ENCODE measurements around the gene TMBIM6. TPM values are rescaled to one million over a fixed set of nuclear protein-coding genes. Genes with fewer than 3 reads are reported as not detected.

TMBIM6 gene
- total RNA-seq, 1 donor from 2014 or later, result 588 TPM

DNA sequence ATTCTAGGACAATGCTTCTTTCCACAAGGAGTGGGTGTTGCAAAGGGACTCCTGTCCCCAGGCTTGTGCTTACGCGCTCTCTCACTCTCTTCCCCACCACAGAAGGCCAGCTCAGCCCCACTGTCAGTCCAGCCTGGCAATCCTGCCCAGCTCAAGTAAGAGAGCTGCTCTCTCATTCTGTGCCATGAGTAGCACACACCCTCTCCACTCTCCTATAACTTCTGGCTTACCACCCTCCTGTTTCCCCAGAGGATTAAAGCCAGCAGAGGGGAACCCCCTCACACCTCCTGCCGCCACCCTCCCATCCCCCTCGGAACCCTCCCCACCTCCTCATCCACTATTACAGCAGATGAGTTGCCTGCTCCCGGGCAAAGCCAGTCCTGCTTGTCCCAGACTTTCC is 69.8 kb downstream of the TMBIM6 start:
- no peak for DNase-seq (ENCODE audit: low read depth)
- H3K27me3 ChIP-seq (ENCODE audit: control insufficient read depth, insufficient read depth, low read length), result no peaks in the 10 kb centered on the region
- TF ChIP-seq, protein P1, sequence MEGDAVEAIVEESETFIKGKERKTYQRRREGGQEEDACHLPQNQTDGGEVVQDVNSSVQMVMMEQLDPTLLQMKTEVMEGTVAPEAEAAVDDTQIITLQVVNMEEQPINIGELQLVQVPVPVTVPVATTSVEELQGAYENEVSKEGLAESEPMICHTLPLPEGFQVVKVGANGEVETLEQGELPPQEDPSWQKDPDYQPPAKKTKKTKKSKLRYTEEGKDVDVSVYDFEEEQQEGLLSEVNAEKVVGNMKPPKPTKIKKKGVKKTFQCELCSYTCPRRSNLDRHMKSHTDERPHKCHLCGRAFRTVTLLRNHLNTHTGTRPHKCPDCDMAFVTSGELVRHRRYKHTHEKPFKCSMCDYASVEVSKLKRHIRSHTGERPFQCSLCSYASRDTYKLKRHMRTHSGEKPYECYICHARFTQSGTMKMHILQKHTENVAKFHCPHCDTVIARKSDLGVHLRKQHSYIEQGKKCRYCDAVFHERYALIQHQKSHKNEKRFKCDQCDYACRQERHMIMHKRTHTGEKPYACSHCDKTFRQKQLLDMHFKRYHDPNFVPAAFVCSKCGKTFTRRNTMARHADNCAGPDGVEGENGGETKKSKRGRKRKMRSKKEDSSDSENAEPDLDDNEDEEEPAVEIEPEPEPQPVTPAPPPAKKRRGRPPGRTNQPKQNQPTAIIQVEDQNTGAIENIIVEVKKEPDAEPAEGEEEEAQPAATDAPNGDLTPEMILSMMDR (IDR thresholded peaks at IDR 0.05; ENCODE audit: insufficient read depth, low read length, poor library complexity, severe bottlenecking), result no peak
- no peak overlapping the region for H3K4me3 ChIP-seq (ENCODE audit: low read depth, low read length)
- no peaks in the 10 kb centered on the region for H3K36me3 ChIP-seq (ENCODE audit: control insufficient read depth, insufficient read depth, low read length)

DNA sequence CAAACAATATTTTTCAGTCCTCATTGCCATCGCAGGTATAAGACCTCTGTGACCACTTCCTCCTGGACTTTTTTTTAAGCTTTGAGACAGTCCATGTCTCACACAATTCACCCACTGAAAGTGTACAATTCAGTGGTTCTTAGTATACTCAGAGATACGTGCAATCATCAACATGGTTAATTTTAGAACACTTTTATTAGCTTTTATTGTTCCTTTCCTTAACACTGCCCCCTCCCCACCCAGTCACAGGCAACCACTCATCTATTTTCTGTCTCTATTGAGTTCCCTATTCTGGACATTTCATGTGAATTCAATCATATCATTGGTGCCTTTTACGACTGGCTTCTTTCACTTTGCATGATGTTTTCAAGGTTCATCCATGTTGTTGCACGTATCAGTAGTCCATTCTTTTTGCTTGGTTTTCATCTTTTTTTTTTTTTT is 70.6 kb downstream of the TMBIM6 start:
- TF ChIP-seq, protein P1 (IDR thresholded peaks at IDR 0.05; ENCODE audit: insufficient read depth, low read length, poor library complexity, severe bottlenecking), result no peak
- H3K4me3 ChIP-seq (ENCODE audit: low read depth, low read length), result no peak overlapping the region
- DNase-seq (ENCODE audit: low read depth), result no peak
- no peaks in the 10 kb centered on the region for H3K36me3 ChIP-seq (ENCODE audit: control insufficient read depth, insufficient read depth, low read length)
- no peaks in the 10 kb centered on the region for H3K27me3 ChIP-seq (ENCODE audit: control insufficient read depth, insufficient read depth, low read length)

GRCh38 chr12:49813131-49813530 is 71.8 kb downstream of the TMBIM6 start:
- Histone ChIP-seq H3K27me3 (ENCODE audit: control insufficient read depth, insufficient read depth, low read length) (no peaks in the 10 kb centered on the region), H3K36me3 (ENCODE audit: control insufficient read depth, insufficient read depth, low read length) (no peaks in the 10 kb centered on the region), H3K4me3 (ENCODE audit: low read depth, low read length) (no peak overlapping the region)
- DNase-seq (ENCODE audit: low read depth), result no peak
- TF ChIP-seq, protein P1 (IDR thresholded peaks at IDR 0.05; ENCODE audit: insufficient read depth, low read length, poor library complexity, severe bottlenecking), result no peak

Other genes with a start within 250 kb of the TMBIM6 start
- 0.21 and 0.41 TPM in 2 replicates for gene KCNH3, start 202.5 kb upstream of the TMBIM6 start, total RNA-seq
- 76.3 and 79.7 TPM in 2 replicates for gene MCRS1, start 173.4 kb upstream of the TMBIM6 start, total RNA-seq
- 0.14 and 0.21 TPM in 2 replicates for gene FAM186B, start 135.9 kb upstream of the TMBIM6 start, total RNA-seq
- gene PRPF40B, start 118.0 kb upstream of the TMBIM6 start, total RNA-seq, result 15.3 and 16.3 TPM in 2 replicates
- gene FMNL3, start 34.2 kb upstream of the TMBIM6 start, total RNA-seq, result 34.3 and 35.1 TPM in 2 replicates
- 24.1 and 27.6 TPM in 2 replicates for gene NCKAP5L, start 86.9 kb downstream of the TMBIM6 start, total RNA-seq
- gene BCDIN3D, start 101.5 kb downstream of the TMBIM6 start, total RNA-seq, result 5.4 and 6.3 TPM in 2 replicates
- gene FAIM2, start 162.3 kb downstream of the TMBIM6 start, total RNA-seq, result not detected in 2 replicates
- gene AQP2, start 209.2 kb downstream of the TMBIM6 start, total RNA-seq, result not detected in 2 replicates
- not detected in 2 replicates for gene AQP5, start 220.3 kb downstream of the TMBIM6 start, total RNA-seq
- not detected in 2 replicates for gene AQP6, start 231.4 kb downstream of the TMBIM6 start, total RNA-seq

All from kidney epithelial cell (primary cell).